Measurements from ENCODE around the gene PGM2. TPM values are rescaled to one million over a fixed set of nuclear protein-coding genes. Genes with fewer than 3 reads are reported as not detected.
A peak's percentile ranks its signal among the peaks of the same experiment; 100 is the strongest.
"Not testable (repeated sequence)": the region's sequence is repeated elsewhere in the genome, so short reads cannot be mapped to it uniquely, and the experiment has no call there.

Gene PGM2
- total RNA-seq (2022): 27.1 and 33.0 TPM in 2 replicates
- percentile 71 among the genes with signal in this experiment for Bru-seq, nascent RNA
- BruChase-seq, experiment 1, labeled RNA remaining after a 6-hour chase: percentile 68 among the genes with signal in this experiment
- percentile 63 among the genes with signal in this experiment for BruChase-seq, experiment 2, labeled RNA remaining after a 2-hour chase
- long read RNA-seq, transcript PGM2-201 (14 exons, 3,264 nt): major isoform, 46 of 52 reads
- long read RNA-seq, partial matches to known transcripts: 1 of 52 reads
- long read RNA-seq, other reads (novel, unspliced or antisense): 5 of 52 reads

- H3K36me3 Mint-ChIP-seq (ENCODE audit: insufficient read depth, unreplicated experiment): peaks cover 35% of the 10 kb centered on the region
- no peaks in the 10 kb centered on the region for H3K27me3 Mint-ChIP-seq (ENCODE audit: unreplicated experiment)
- TF ChIP-seq, protein P1, sequence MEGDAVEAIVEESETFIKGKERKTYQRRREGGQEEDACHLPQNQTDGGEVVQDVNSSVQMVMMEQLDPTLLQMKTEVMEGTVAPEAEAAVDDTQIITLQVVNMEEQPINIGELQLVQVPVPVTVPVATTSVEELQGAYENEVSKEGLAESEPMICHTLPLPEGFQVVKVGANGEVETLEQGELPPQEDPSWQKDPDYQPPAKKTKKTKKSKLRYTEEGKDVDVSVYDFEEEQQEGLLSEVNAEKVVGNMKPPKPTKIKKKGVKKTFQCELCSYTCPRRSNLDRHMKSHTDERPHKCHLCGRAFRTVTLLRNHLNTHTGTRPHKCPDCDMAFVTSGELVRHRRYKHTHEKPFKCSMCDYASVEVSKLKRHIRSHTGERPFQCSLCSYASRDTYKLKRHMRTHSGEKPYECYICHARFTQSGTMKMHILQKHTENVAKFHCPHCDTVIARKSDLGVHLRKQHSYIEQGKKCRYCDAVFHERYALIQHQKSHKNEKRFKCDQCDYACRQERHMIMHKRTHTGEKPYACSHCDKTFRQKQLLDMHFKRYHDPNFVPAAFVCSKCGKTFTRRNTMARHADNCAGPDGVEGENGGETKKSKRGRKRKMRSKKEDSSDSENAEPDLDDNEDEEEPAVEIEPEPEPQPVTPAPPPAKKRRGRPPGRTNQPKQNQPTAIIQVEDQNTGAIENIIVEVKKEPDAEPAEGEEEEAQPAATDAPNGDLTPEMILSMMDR (IDR thresholded peaks at IDR 0.05; ENCODE audit: unreplicated experiment): no peak
- no TSS peak for BruUV-seq (replicated peaks)
- peaks cover 17% of the 10 kb centered on the region for H3K4me1 Mint-ChIP-seq (ENCODE audit: low read depth, unreplicated experiment)
- DNase-seq: peak; percentile 85
- peak within 1 kb of the TSS; percentile 92 for H3K4me3 Mint-ChIP-seq (ENCODE audit: low read depth, unreplicated experiment)
- intact Hi-C loops (cut with micrococcal nuclease; ENCODE audit: unreplicated experiment): no loop called here
- no peaks in the 10 kb centered on the region for H3K9me3 Mint-ChIP-seq (ENCODE audit: low read depth, unreplicated experiment)
- CTCF ChIA-PET: interaction anchor here (0.6 to 1.7 kb wide), 2 partner anchors 20 to 65 kb away, joined by 3 to 6 read pairs; no protein-coding TSS in a partner anchor
- H3K27ac Mint-ChIP-seq (ENCODE audit: unreplicated experiment): peak within 1 kb of the TSS; percentile 91
Measured at GRCh38 chr4:37826295-37827029, at the start of gene PGM2. Gene PGM2 (plus strand): TSS chr4:37826686. CDS start chr4:37826733, 47 bp downstream.

DNA sequence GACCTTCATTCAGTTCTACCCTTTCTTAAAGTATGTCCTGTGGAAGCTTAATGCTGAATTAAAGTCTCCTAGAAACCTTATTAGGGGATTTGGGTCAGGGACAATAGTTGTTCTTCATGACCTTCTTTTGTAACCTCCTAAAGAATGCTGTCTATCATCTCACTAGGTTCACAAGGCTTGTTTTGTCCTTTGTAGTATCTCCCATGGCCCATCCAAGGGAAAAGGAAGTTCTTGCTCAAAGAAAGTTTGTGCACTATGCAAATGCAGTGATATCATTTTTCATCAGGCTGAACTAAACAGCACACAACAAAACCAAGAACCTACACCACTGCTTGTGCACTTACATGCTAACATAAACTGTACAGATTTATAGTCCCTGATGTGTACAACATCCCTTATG lies 46.6 kb upstream of the PGM2 start:
- CTCF ChIA-PET: no interaction called here
- Mint-ChIP-seq H3K9me3 (ENCODE audit: low read depth, unreplicated experiment) (no peaks in the 10 kb centered on the region), H3K36me3 (ENCODE audit: insufficient read depth, unreplicated experiment) (no peaks in the 10 kb centered on the region), H3K27ac (ENCODE audit: unreplicated experiment) (no peak overlapping the region), H3K4me3 (ENCODE audit: low read depth, unreplicated experiment) (no peak overlapping the region), H3K27me3 (ENCODE audit: unreplicated experiment) (no peaks in the 10 kb centered on the region), H3K4me1 (ENCODE audit: low read depth, unreplicated experiment) (no peaks in the 10 kb centered on the region)
- BruUV-seq (replicated peaks): no TSS peak
- no peak for DNase-seq
- intact Hi-C loops (cut with micrococcal nuclease; ENCODE audit: unreplicated experiment): no loop called here
- TF ChIP-seq, protein P1 (IDR thresholded peaks at IDR 0.05; ENCODE audit: unreplicated experiment): no peak

- TF ChIP-seq, protein P1 (IDR thresholded peaks at IDR 0.05; ENCODE audit: unreplicated experiment): no peak
- H3K27ac Mint-ChIP-seq (ENCODE audit: unreplicated experiment): no peak overlapping the region
- intact Hi-C loops (cut with micrococcal nuclease; ENCODE audit: unreplicated experiment): no loop called here
Measured at GRCh38 chr4:37780444-37781130, 45.9 kb upstream of the PGM2 start.

DNA sequence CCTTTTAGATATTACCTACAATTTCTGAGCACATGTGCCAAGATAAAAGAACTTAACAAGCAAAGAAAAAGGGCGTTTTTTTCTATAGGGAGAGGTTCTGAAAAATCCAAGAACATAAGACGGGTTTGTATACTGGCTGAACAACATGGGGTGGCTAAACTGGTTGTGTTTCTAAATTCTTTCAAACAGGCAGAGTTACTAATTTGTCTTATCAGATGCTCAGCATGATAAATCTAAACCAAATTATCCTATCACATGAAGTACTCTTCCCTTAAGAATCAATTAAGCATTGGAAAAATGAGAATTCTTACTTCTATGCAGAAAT lies 45.4 kb upstream of the PGM2 start:
- CTCF ChIA-PET: no interaction called here

More at GRCh38 chr4:37780444-37781130, 45.9 kb upstream of the PGM2 start:
- Mint-ChIP-seq H3K36me3 (ENCODE audit: insufficient read depth, unreplicated experiment) (no peaks in the 10 kb centered on the region), H3K4me3 (ENCODE audit: low read depth, unreplicated experiment) (no peak overlapping the region), H3K9me3 (ENCODE audit: low read depth, unreplicated experiment) (no peaks in the 10 kb centered on the region), H3K27me3 (ENCODE audit: unreplicated experiment) (no peaks in the 10 kb centered on the region), H3K4me1 (ENCODE audit: low read depth, unreplicated experiment) (no peaks in the 10 kb centered on the region)
- BruUV-seq (replicated peaks): no TSS peak
- CTCF ChIA-PET: no interaction called here
- DNase-seq: no peak

GRCh38 chr4:37786267-37786666 lies 40.2 kb upstream of the PGM2 start:
- CTCF ChIA-PET; DNase-seq; H3K4me1 Mint-ChIP-seq (ENCODE audit: low read depth, unreplicated experiment); H3K4me3 Mint-ChIP-seq (ENCODE audit: low read depth, unreplicated experiment); H3K27ac Mint-ChIP-seq (ENCODE audit: unreplicated experiment); H3K9me3 Mint-ChIP-seq (ENCODE audit: low read depth, unreplicated experiment); BruUV-seq (replicated peaks); intact Hi-C loops (cut with micrococcal nuclease; ENCODE audit: unreplicated experiment); H3K36me3 Mint-ChIP-seq (ENCODE audit: insufficient read depth, unreplicated experiment): not testable (repeated sequence)
- peaks cover 31% of the 10 kb centered on the region for H3K27me3 Mint-ChIP-seq (ENCODE audit: unreplicated experiment)

More for the DNA sequence above, 45.4 kb upstream of the PGM2 start:
- Mint-ChIP-seq H3K4me1 (ENCODE audit: low read depth, unreplicated experiment) (no peaks in the 10 kb centered on the region), H3K9me3 (ENCODE audit: low read depth, unreplicated experiment) (no peaks in the 10 kb centered on the region), H3K4me3 (ENCODE audit: low read depth, unreplicated experiment) (no peak overlapping the region), H3K27ac (ENCODE audit: unreplicated experiment) (no peak overlapping the region), H3K27me3 (ENCODE audit: unreplicated experiment) (peaks cover 4% of the 10 kb centered on the region), H3K36me3 (ENCODE audit: insufficient read depth, unreplicated experiment) (no peaks in the 10 kb centered on the region)
- DNase-seq: no peak
- TF ChIP-seq, protein P1 (IDR thresholded peaks at IDR 0.05; ENCODE audit: unreplicated experiment): no peak
- BruUV-seq (replicated peaks): no TSS peak
- intact Hi-C loops (cut with micrococcal nuclease; ENCODE audit: unreplicated experiment): no loop called here

GRCh38 chr4:37787883-37788460 lies 38.5 kb upstream of the PGM2 start:
- H3K4me3 Mint-ChIP-seq (ENCODE audit: low read depth, unreplicated experiment); H3K36me3 Mint-ChIP-seq (ENCODE audit: insufficient read depth, unreplicated experiment); H3K4me1 Mint-ChIP-seq (ENCODE audit: low read depth, unreplicated experiment); CTCF ChIA-PET; H3K9me3 Mint-ChIP-seq (ENCODE audit: low read depth, unreplicated experiment); DNase-seq; intact Hi-C loops (cut with micrococcal nuclease; ENCODE audit: unreplicated experiment); H3K27ac Mint-ChIP-seq (ENCODE audit: unreplicated experiment); BruUV-seq (replicated peaks): not testable (repeated sequence)
- peaks cover 31% of the 10 kb centered on the region for H3K27me3 Mint-ChIP-seq (ENCODE audit: unreplicated experiment)
